Measurements from ENCODE around the gene FPGS.
A peak's percentile ranks its signal among the peaks of the same experiment; 100 is the strongest.

Gene FPGS

DNA sequence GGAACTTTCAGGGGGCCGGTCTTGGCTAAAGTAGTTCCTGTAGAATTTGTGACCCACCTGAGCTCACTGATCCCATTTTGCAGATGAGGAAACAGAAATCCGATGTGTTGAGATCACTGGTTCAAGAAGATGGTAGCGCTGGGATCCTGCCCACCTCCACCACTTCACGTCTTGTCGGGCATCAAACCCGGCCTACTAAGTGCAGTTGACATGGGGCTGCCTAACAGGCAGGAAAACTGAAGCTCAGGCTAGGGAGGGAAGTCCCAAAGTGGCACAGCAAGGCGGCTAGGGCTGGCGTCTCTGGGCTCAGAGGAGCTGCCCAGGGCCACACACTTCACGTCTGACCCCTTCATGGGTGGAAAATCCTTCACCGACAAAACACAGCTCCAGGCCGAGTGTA is 52.3 kb downstream of the FPGS start:
- H3K4me3 ChIP-seq (ENCODE audit: control insufficient read depth, low read depth, low read length) = peak overlapping the region; percentile 84
- no peak for DNase-seq (ENCODE audit: low read depth)
- TF ChIP-seq, protein P1, sequence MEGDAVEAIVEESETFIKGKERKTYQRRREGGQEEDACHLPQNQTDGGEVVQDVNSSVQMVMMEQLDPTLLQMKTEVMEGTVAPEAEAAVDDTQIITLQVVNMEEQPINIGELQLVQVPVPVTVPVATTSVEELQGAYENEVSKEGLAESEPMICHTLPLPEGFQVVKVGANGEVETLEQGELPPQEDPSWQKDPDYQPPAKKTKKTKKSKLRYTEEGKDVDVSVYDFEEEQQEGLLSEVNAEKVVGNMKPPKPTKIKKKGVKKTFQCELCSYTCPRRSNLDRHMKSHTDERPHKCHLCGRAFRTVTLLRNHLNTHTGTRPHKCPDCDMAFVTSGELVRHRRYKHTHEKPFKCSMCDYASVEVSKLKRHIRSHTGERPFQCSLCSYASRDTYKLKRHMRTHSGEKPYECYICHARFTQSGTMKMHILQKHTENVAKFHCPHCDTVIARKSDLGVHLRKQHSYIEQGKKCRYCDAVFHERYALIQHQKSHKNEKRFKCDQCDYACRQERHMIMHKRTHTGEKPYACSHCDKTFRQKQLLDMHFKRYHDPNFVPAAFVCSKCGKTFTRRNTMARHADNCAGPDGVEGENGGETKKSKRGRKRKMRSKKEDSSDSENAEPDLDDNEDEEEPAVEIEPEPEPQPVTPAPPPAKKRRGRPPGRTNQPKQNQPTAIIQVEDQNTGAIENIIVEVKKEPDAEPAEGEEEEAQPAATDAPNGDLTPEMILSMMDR (IDR thresholded peaks at IDR 0.05; ENCODE audit: control insufficient read depth, insufficient read depth, low read depth, low read length, missing control alignments) = no peak

DNA sequence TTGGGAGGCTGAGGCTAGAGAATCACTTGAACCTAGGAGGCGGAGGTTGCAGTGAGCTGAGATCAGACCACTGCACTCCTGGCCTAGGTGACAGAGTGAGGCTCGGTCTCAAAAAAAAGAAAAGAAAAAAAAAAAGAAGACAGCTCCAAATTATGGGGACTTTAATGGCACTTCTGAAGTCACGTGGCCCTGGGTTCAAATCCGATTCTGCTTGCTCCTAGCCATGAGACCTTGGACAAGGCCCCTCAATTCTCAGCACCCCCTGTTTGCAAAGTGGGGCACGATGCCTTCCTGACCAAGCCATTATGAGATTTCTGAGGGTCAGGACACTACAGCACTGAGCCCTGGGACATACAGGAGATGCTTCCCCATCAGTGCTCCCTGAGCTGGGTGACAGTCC is 52.8 kb downstream of the FPGS start:
- no peak overlapping the region for H3K4me3 ChIP-seq (ENCODE audit: control insufficient read depth, low read depth, low read length)
- TF ChIP-seq, protein P1 (IDR thresholded peaks at IDR 0.05; ENCODE audit: control insufficient read depth, insufficient read depth, low read depth, low read length, missing control alignments) = no peak
- DNase-seq (ENCODE audit: low read depth) = no peak

DNA sequence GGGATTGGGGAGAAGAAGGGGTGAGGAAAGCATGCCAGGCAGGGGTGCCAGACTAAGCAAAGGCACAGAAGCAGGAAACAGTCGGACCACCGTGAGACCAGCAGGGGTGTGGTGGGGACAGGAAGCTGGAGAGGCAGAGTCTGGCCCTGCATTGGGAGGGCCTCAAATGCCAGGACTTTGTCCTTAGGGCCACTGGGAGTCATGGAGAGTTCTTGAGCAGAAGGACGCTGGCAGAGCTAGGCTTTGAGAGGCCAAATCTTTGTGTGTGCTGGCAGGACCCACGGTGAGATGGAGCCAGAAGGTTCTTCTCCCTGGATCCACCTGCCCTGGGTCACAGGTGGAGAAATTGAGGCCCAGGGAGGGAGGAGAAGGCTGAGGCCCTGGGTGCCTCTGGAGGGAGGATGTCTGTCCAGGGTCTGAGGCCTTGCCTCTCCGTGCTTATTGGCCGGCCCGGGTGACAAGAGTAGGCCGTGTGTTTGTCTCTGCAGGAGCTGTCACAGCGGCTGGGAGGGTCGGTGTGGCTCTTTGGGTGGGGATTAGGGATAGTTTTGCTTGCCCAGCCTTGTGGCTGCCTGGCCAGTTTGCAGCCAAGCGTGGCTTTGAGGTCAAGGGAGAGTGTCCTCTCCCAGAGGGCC is 53.5 kb downstream of the FPGS start:
- TF ChIP-seq, protein P1 (IDR thresholded peaks at IDR 0.05; ENCODE audit: control insufficient read depth, insufficient read depth, low read depth, low read length, missing control alignments) = no peak
- no peak overlapping the region for H3K4me3 ChIP-seq (ENCODE audit: control insufficient read depth, low read depth, low read length)
- no peak for DNase-seq (ENCODE audit: low read depth)

DNA sequence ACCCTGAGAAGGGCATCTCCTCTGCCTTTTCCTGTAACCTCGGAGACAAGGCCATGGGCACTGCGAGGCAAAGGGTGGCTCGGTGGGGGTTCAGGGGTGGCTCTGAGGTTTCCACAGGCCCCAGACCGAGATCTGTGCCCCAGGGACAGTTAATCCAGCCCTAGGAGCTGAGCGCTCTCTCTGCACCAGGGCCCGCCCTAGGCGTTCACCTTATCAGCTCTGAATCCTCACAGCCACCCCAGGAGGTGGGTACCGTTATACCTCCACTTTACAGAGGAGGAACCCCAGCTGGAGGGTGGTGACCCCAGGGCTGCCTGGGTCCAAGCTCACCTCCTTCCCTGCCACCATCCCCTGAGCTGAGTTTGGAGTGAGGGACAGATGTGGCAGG is 54.0 kb downstream of the FPGS start:
- no peak for DNase-seq (ENCODE audit: low read depth)
- no peak overlapping the region for H3K4me3 ChIP-seq (ENCODE audit: control insufficient read depth, low read depth, low read length)
- TF ChIP-seq, protein P1 (IDR thresholded peaks at IDR 0.05; ENCODE audit: control insufficient read depth, insufficient read depth, low read depth, low read length, missing control alignments) = no peak

DNA sequence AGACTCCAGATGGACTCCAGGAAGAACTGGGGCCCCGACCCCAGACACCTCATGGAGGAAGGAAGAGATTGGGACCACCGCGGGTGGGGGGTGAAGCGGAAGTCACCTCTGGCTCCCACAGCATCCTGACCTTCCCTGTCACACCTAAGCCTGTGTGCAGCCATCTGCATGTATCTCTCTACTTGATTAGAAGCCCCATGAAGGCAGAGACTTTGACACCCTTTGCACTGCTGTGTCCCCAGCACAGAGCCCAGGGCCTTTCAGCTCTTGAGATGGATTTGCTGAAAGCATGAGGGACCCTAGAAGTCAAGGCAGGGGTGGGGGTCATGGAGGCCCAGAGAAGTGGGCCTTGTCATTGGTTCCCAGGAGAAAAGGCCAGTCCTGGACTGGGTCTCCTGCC is 54.6 kb downstream of the FPGS start:
- DNase-seq (ENCODE audit: low read depth) = no peak
- no peak overlapping the region for H3K4me3 ChIP-seq (ENCODE audit: control insufficient read depth, low read depth, low read length)
- TF ChIP-seq, protein P1 (IDR thresholded peaks at IDR 0.05; ENCODE audit: control insufficient read depth, insufficient read depth, low read depth, low read length, missing control alignments) = no peak

DNA sequence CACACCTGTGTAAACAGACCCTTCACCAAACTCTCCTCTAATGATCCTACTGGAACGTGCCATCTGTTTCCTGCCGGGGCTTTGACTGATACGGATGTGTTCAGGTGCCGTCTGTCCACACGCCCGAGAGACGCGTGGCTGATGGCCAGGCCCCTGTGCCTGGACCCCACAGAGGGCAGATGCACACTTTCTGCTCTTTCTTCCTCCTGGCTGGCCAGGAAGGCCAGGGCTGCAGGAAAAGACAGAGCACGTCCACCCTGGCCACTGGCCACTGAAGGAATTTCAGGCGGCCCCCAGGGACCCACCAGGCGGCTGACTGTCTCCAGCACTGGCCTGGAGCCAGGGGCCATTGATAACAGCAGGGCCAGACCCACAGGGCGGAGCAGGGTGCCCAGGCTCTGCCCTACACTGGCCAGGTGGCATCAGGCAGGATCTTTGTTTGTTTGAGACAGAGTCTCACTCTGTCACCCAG is 55.4 kb downstream of the FPGS start:
- no peak for DNase-seq (ENCODE audit: low read depth)
- H3K4me3 ChIP-seq (ENCODE audit: control insufficient read depth, low read depth, low read length) = no peak overlapping the region
- TF ChIP-seq, protein P1 (IDR thresholded peaks at IDR 0.05; ENCODE audit: control insufficient read depth, insufficient read depth, low read depth, low read length, missing control alignments) = no peak
